ENCODE results near the gene RGS7. TPM values are rescaled to one million over a fixed set of nuclear protein-coding genes. Genes with fewer than 3 reads are reported as not detected.
"Not testable (repeated sequence)": the region's sequence is repeated elsewhere in the genome, so short reads cannot be mapped to it uniquely, and the experiment has no call there.

The RGS7 gene
- total RNA-seq, 1 donor from 2014 or later: not detected

GRCh38 chr1:241142493-241142892, 214.5 kb downstream of the RGS7 start:
- DNase-seq (ENCODE audit: low spot score): no peak

- not testable (repeated sequence) for DNase-seq (ENCODE audit: low spot score)
Observed at GRCh38 chr1:241141646-241142045, 215.4 kb downstream of the RGS7 start.

- DNase-seq (ENCODE audit: low spot score): no peak
Observed at GRCh38 chr1:241140670-241141069, 216.3 kb downstream of the RGS7 start.

DNA sequence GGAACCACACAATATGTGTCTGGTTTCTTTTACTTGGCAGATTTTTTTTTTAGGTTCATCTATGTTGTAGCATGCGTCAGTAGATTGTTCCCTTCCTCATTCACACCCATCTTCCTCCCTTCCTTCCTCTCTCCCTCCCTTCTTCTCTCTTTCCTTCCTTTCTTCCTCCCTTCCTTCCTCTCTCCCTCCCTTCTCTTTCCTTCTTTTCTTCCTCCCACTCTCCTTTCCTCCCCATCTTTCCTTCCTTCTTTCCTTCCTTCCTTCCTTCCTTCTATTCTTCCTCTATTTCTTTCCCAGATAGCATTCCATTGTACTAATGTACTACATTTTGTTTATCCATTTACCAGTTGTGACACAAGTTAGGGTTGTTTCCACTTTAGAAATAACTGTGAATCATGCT, 218.0 kb downstream of the RGS7 start:
- no peak for DNase-seq (ENCODE audit: low spot score)

DNA sequence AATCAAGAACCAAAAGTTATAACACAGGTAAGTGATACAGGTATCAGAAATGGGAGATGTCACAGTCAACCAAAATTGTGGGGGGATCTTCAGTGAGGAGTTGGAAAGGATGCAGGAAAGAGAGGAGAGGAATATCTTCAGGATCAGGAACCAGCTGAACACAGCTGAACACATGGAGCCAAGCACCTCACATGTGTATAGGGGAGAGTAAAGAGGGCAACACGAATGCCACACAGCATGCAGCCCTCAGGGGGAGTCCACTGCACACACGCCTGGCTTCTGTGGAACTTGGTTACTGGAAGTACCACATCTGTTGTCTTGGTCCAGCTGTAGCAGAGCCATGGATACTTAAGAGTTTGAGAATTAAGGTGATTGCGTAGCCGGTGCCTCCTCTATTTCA, 218.8 kb downstream of the RGS7 start:
- DNase-seq (ENCODE audit: low spot score): no peak

DNA sequence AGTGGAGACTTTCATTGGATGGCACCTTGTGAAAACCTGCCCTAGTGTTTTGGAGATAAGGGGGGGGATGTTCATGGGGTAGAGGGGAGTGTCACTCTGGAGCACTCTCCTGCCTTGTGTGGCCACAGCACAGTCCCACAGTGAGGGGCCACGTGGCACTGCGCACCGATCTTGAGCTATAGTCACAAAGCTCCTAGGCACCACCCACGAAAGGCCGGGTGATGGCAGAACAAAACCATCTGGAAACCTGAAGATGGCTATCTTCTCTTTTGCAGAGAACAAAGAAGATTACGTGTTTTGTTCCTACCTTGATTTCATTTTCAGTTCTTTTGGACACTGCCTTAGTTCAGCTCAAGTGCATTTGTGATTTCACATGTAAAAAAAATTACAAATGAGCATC, 220.6 kb downstream of the RGS7 start:
- DNase-seq (ENCODE audit: low spot score): no peak

DNA sequence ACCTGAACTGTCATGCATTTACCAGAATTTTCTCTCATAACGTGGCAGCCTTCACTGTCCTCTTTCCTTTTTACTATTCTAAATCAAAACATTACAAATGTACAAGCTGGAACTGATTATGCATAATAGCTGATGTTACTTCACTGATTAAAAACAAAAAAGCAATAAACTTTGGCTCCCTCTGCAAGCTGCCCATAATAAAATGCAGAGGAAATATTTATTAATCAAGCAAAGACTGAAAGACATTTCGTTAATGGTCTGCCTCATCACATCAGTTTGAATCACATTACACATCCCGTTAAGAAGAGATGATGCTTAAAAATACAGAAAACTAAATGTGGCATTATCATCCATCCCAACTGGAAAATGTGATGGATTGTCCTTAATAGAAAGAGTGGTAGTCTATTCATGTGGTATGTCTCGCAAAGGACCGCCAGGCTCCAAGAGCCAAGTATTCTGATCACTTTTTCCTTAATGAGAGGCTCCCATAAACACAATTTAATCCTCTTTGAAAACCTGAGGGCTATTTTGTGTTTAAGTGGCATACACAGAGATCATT, 225.3 kb downstream of the RGS7 start:
- DNase-seq (ENCODE audit: low spot score): no peak

DNA sequence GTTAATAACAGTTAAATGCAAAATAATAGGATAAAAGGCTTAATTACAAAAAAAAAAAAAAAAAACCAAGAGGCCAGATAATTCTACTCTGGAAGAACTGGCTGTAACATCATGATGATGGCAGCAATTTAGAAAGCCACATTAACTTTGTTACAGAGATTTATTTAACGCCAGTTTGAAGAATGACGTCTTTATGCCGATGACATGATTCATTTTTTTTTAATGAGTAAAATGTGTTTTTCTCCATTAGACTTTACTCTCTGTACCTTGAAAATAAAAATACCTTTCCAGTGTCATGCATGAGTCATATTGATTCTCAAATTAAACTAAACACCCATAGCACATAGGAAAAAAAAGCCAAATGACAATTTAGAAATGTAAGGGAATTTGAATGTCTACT, 226.1 kb downstream of the RGS7 start:
- DNase-seq (ENCODE audit: low spot score): no peak

- no peak for DNase-seq (ENCODE audit: low spot score)
Observed at GRCh38 chr1:241129207-241129960, 227.6 kb downstream of the RGS7 start.

DNA sequence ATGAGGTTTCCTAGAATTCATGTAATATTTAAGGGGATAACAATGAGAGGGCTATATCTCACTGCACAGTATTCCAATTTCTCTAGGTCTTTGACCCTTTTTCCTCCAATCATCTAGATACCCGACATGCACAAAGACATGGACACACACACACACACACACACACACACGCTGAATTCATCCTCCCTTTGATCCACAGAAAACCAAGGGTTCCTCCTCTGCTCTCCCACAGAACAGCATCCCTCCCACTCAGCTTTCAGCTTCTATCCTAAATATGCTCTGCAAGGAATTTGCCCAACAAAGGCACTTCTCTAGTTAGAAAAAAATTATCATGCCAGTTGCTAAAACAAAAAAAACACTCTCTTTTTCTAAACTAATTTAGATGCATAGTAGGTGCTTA, 231.7 kb downstream of the RGS7 start:
- DNase-seq (ENCODE audit: low spot score): no peak

- DNase-seq (ENCODE audit: low spot score): no peak
Observed at GRCh38 chr1:241118049-241118448, 239.0 kb downstream of the RGS7 start.

GRCh38 chr1:241115784-241116183, 241.2 kb downstream of the RGS7 start:
- no peak for DNase-seq (ENCODE audit: low spot score)

GRCh38 chr1:241114699-241115233, 242.2 kb downstream of the RGS7 start:
- no peak for DNase-seq (ENCODE audit: low spot score)

DNA sequence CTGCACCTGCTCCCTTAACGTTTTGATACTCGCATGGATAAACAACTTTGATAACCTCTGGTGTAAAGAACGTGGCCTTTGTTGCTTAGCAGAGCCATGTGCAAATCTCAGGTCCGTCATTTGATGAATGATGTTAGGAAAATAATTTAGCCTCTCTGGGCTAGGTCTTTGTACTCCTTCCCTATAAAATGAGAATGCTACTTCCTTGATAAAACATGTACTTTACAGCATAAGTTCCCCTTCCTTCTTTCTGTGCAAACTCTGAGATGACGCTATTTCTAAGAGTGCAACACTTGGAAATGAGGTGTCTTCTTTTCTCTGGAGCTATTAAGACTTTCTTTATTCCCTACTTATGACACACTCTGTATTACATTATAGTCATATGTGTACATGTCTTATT, 243.4 kb downstream of the RGS7 start:
- DNase-seq (ENCODE audit: low spot score): no peak

DNA sequence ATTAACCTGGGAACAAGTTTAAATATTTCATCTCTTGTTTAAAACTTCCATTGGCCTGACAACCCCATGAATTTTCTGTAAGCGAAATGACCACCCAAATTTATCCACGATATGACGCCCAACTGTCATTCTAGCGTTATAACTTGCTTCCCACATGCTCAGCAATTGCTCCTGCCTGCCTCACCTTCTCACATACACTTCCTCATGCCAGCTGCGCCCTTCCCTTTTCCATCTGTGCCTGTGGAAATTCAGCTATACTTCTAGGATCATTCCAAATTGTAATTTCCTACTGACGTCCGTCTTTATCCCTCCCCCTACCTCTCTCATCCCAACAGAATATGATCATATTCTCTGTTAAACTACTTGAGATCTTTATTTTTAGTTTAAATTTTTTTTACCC, 248.0 kb downstream of the RGS7 start:
- no peak for DNase-seq (ENCODE audit: low spot score)

GRCh38 chr1:241105147-241105546, 251.9 kb downstream of the RGS7 start:
- no peak for DNase-seq (ENCODE audit: low spot score)

DNA sequence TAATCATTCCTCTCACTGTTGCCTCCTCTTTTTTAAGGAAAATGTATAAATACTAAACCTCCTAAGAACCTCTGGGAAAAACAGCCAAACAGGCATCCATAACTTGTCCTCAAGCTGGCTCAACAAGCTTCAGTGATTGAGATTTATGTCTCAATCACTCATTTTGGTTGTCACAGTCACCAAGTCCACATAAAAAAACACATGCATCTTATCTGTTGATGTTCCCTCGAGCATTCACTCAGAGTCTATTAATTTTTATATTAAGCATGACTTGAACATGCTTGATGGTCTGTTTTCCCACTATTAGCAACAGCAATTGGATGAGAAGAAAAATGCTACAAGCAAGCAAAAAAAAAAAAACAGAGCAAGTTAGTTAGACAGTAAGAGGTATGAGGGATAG, 254.3 kb downstream of the RGS7 start:
- DNase-seq (ENCODE audit: low spot score): no peak

DNA sequence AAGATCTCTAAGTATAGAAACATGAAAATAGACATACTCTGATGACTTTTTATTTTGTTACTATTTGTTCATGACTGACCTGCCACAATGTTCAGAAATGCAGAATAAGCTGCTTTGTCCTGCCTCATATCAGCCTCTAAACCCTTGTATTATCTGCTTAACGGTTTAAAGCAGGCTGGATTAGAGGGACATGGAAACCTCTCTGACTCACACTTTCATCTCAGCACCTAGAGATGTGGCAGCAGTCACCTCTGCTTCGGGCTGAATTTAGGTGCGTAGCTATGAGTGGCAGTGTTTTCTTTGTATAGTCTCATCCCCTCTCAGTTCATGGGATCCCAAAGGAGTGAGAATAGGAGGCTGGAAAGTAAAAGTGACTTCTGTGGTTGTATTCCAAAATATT, 255.4 kb downstream of the RGS7 start:
- no peak for DNase-seq (ENCODE audit: low spot score)

- no peak for DNase-seq (ENCODE audit: low spot score)
Observed at GRCh38 chr1:241097479-241097878, 259.5 kb downstream of the RGS7 start.

- no peak for DNase-seq (ENCODE audit: low spot score)
Observed at GRCh38 chr1:241096982-241097381, 260.0 kb downstream of the RGS7 start.

DNA sequence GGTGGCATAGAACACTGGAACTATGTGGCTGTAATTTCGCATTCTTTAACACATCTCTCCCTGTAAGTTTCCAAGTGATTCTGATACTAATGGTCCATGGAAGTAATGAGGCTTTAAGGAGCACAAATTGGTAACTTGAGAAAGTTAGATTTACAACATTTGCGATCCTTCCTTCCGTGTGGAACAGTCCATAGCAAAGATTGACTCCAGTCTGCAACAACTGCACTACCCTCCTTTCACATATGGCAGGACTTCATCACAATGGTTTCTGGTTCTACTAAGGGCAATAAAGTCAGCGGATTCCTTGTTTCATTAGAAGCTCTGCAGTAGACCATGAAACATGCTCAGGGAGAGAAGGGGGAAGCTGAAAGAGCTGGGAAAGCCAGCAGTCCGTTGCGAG, 261.2 kb downstream of the RGS7 start:
- DNase-seq (ENCODE audit: low spot score): no peak

GRCh38 chr1:241090798-241091197, 266.2 kb downstream of the RGS7 start:
- DNase-seq (ENCODE audit: low spot score): no peak

DNA sequence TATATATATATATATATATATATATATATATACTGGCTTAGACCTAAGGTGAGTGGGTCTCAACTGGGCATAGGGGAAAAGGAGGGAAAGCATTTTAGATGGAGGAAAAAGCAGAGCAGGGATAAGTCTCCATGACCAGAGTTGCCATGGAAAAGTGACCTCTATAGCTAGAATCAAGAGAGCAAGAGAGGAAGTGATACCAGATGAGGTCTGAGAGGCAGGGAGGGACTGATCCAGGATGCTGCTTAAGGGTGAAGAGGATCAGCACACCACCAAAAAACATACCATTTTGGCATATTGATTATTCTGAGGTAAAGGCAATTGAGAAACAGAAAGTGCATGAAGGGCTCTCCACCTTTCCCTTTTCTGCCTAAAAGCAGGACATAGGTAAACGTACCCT, 267.9 kb downstream of the RGS7 start:
- not testable (repeated sequence) for DNase-seq (ENCODE audit: low spot score)

Data from mesenteric fat pad (tissue), 1 donor.